Heart right ventricle (tissue), 16 donors: ENCODE measurements around the gene PSEN2. TPM values are rescaled to one million over a fixed set of nuclear protein-coding genes. Genes with fewer than 3 reads are reported as not detected.

ENCODE experiments used
- ATAC-seq, 8 donors: fragments of 200-7000 bp; cut with Tn5 transposase; one replicate each; pipeline ENCODE4 v1.9.1; 2020; ENCODE audit warnings: mild to moderate bottlenecking in 8 of 8, moderate library complexity in 8 of 8, moderate number of reproducible peaks in 1 of 8
- DNase-seq, 2 donors: peaks; one replicate each; pipeline ENCODE4 v3.0.0-alpha.2; 2020
- H3K27ac ChIP-seq, 10 donors: fragments of 200-600 bp; sonication (generic) in 2 of 10; one replicate each; pipeline versions ENCODE4 v1.5.0 to v1.8.0; 2020 to 2022; ENCODE audit warnings: mild to moderate bottlenecking in 3 of 10
- H3K27me3 ChIP-seq, 7 donors: fragments of 200-600 bp; one replicate each; pipeline ENCODE4 v1.8.0; 2021 to 2022; ENCODE audit warnings: mild to moderate bottlenecking in 2 of 7
- H3K36me3 ChIP-seq, 9 donors: fragments of 200-600 bp; sonication (generic) in 1 of 9; one replicate each; pipeline versions ENCODE4 v1.5.0 to v1.8.0; 2020 to 2022; ENCODE audit warnings: mild to moderate bottlenecking in 2 of 9
- H3K4me1 ChIP-seq, 9 donors: fragments of 200-600 bp; sonication (generic) in 1 of 9; one replicate each; pipeline versions ENCODE4 v1.5.0 to v1.8.0; 2020 to 2022; ENCODE audit warnings: mild to moderate bottlenecking in 4 of 9
- H3K4me3 ChIP-seq, 10 donors: fragments of 200-600 bp; sonication (generic) in 2 of 10; one replicate each; pipeline versions ENCODE4 v1.5.0 to v1.8.0; 2020 to 2022; ENCODE audit warnings: mild to moderate bottlenecking in 7 of 10, moderate library complexity in 2 of 10
- H3K9me3 ChIP-seq, 11 donors: fragments of 200-600 bp in 10 of 11; sonication (generic) in 2 of 11; one replicate each; pipeline versions ENCODE4 v1.5.0 to v1.8.0; 2013 to 2022; ENCODE audit warnings: mild to moderate bottlenecking in 2 of 11, control low read depth in 1 of 11, moderate library complexity in 1 of 11
- WGBS, 2 donors: extraction: QIAGEN DNeasy Blood & Tissue Kit; methylation state at CpG; one replicate each; pipeline ENCODE4 v1.1.7; 2013; ENCODE audit warnings: inconsistent platforms in 1 of 2; 5-methylcytosine and 5-hydroxymethylcytosine counted together
- intact Hi-C, 10 donors: fragments of 100-400 bp; cut with DNase I; formaldehyde crosslinking; loops; one replicate each; pipeline versions ENCODE4 v1.11.1 to v1.14.2; 2022
- polyA plus RNA-seq, 2 donors: library from polyadenylated mRNA; stranded (reverse); fragments of 200-250 nt; gene quantifications; one replicate each; pipeline ENCODE4 v1.2.3, GENCODE V29; 2013
- total RNA-seq, 10 donors: library from RNA; stranded (reverse); fragmentation: NEBNext Ultra II Directional in 3 of 10; extraction: Animal tissue kit (Norgen Biotek cat#: 25700) in 3 of 10; gene quantifications; one replicate each; pipeline versions ENCODE4 v1.2.1 to v1.2.4, GENCODE V29; 2021 to 2023
- TF ChIP-seq, protein P1 (sequence below), 9 donors: fragments of 200-600 bp; sonication (generic) in 2 of 9; IDR thresholded peaks; one replicate each; pipeline versions ENCODE4 v1.5.0 to v1.8.0; 2021 to 2022; ENCODE audit warnings: antibody characterized with exemption in 9 of 9, mild to moderate bottlenecking in 5 of 9, moderate library complexity in 1 of 9
- donor health status: Arrhythmogenic right ventricular cardiomyopathy.
- donor health status: ischemic (EF 13 %, LVEDD 7.1; RV severe dilation, severe dysfunction).
- donor health status: healthy with polysubstance abuse.
- donor health status: DM: no; HTN: yes; CAD: no.
- donor health status: DM: no; HTN: no; CAD: no.
- donor health status: ischemic (EF 25% LVEDD 6.9; RV normal size, moderate dysfunction).
- donor health status: ischemic (EF 25% LVEDD 5.7; RV mildly dilated, moderate dysfunction).
- donor health status: healthy.
- donor health status: DM: yes; HTN: yes; CAD: no.
- donor health status: Ischemic cardiomyopathy.
- donor health status: ischemic (EF 35%, LVEDD 5.7; RV mildly dilated, moderate dysfunction).
- donor health status: nonischemic (EF 11% LVEDD 7.7; RV severe dilation, severe dysfunction).
- donor health status: DM: yes; HTN: yes; CAD: no.
- donor health status: PGD.
- donor health status: ischemic (EF 29% LVEDD 5.4; RV normal size, mild dysfunction).
- donor health status: nonischemic (EF 23%, LVEDD 6.1; RV moderate dilation, normal function).

PSEN2 gene
- total and polyA plus RNA-seq, 12 donors = 12.9 to 25.8 (median 19.2) TPM

DNA sequence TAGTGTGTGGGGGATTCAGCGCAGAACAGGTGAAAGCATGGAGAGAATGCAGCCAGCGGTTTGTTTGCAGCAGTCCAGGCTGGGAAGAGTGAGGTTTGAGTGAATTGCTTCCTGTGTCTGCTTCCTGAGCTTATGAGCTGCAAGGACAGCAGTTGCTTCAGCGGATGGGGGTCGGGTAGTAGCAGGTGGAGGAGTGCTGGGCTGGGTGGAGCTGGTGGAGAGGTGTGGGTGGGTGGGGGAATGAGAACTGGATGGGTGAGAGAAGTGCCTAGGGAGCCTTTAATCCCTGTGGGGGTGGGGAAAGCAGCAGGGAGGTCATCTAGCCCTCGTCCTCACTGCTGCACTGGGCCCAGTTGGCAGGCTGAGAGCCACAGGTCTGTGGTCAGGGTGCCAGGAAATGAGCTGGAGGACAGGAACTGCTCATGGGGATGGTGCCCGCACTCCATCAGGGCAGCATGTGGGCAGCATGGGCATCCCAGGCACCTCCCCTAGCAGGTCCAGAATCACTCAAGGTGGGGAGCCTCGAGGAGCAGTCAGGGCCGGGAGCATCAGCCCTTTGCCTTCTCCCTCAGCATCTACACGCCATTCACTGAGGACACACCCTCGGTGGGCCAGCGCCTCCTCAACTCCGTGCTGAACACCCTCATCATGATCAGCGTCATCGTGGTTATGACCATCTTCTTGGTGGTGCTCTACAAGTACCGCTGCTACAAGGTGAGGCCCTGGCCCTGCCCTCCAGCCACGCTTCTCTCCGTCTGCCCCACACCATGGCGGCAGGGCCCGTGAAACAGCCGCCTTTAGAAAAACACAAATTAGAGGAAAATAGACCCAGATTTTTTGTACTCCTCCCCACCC lies 14.8 kb downstream of the PSEN2 start:
- Histone ChIP-seq H3K9me3 (no peaks in the 10 kb centered on the region), H3K27me3 (no peaks in the 10 kb centered on the region), H3K27ac (peak overlapping the region in 3 of 10 donors; percentile 1 to 30 (median 19)), H3K36me3 (peaks cover 0 to 59% (median 5%) of the 10 kb centered on the region in 9 donors), H3K4me3 (no peak overlapping the region), H3K4me1 (peaks cover 11 to 57% (median 51%) of the 10 kb centered on the region in 9 donors)
- ATAC-seq (no peak), DNase-seq (no peak)
- TF ChIP-seq, protein P1, sequence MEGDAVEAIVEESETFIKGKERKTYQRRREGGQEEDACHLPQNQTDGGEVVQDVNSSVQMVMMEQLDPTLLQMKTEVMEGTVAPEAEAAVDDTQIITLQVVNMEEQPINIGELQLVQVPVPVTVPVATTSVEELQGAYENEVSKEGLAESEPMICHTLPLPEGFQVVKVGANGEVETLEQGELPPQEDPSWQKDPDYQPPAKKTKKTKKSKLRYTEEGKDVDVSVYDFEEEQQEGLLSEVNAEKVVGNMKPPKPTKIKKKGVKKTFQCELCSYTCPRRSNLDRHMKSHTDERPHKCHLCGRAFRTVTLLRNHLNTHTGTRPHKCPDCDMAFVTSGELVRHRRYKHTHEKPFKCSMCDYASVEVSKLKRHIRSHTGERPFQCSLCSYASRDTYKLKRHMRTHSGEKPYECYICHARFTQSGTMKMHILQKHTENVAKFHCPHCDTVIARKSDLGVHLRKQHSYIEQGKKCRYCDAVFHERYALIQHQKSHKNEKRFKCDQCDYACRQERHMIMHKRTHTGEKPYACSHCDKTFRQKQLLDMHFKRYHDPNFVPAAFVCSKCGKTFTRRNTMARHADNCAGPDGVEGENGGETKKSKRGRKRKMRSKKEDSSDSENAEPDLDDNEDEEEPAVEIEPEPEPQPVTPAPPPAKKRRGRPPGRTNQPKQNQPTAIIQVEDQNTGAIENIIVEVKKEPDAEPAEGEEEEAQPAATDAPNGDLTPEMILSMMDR (IDR thresholded peaks at IDR 0.05) = no peak
- intact Hi-C loops = no loop called here
- WGBS, 2 donors = 77 to 80% methylated on average over 19 to 20 of the region's 20 CpGs

- Histone ChIP-seq H3K36me3 (peaks cover 0 to 59% (median 7%) of the 10 kb centered on the region in 9 donors), H3K4me1 (peaks cover 11 to 58% (median 51%) of the 10 kb centered on the region in 9 donors), H3K4me3 (peak overlapping the region in 1 of 10 donors; percentile 17), H3K27ac (peak overlapping the region in 3 of 10 donors; percentile 1 to 30 (median 19)), H3K27me3 (no peaks in the 10 kb centered on the region), H3K9me3 (no peaks in the 10 kb centered on the region)
- no peak for DNase-seq
- WGBS, 2 donors = 58 to 67% methylated on average over 9 of the region's 9 CpGs
- TF ChIP-seq, protein P1 (IDR thresholded peaks at IDR 0.05) = no peak
- intact Hi-C loops = no loop called here
- ATAC-seq = peak in 3 of 8 donors; percentile 24 to 76 (median 52)
Measured at GRCh38 chr1:226886122-226886901, 15.9 kb downstream of the PSEN2 start.

DNA sequence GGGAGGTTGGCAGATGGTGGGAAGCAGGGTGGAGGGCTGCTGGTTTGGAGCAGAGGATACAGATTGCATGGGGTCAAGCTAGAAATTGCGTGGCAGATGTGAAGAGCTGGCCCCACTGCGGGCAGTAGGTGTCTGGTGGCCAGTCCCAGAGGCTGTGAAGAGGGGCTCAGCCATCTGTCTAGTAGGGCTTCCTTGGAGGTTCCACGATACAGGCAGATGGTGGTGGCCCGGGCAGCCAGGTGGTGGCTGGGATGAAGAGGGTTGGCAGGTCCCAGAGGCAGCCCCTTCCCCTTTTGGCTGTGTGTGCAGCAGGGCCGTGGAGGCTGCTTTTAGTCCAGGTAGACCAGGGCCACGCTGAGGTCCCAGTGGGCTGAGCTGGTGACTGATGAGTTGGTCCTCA lies 16.6 kb downstream of the PSEN2 start:
- WGBS, 2 donors = 97% methylated on average over 6 of the region's 6 CpGs
- Histone ChIP-seq H3K4me3 (no peak overlapping the region), H3K4me1 (peaks cover 11 to 64% (median 53%) of the 10 kb centered on the region in 9 donors), H3K9me3 (no peaks in the 10 kb centered on the region), H3K27ac (peak overlapping the region in 1 of 10 donors; percentile 19), H3K36me3 (peaks cover 0 to 61% (median 8%) of the 10 kb centered on the region in 9 donors), H3K27me3 (no peaks in the 10 kb centered on the region)
- TF ChIP-seq, protein P1 (IDR thresholded peaks at IDR 0.05) = no peak
- ATAC-seq = no peak
- intact Hi-C loops = no loop called here
- no peak for DNase-seq

DNA sequence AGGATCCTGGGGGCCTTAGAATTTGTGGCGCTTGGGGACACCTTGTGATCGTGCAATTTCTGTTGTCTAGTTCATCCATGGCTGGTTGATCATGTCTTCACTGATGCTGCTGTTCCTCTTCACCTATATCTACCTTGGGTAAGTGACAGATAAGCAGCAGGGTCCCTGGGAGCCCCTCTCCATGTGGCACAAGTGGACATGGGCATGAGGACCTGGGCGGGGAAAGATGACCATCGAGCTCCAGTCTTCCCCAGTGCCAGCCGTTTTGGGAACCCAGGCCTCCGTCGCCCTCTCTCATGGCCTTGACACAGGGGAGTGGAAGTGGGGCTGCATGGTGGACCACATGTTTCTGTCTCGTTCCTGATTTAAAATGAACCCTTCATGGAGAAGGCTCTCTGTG lies 17.6 kb downstream of the PSEN2 start:
- Histone ChIP-seq H3K36me3 (peaks cover 0 to 68% (median 8%) of the 10 kb centered on the region in 9 donors), H3K4me3 (no peak overlapping the region), H3K4me1 (peaks cover 5 to 62% (median 51%) of the 10 kb centered on the region in 9 donors), H3K27ac (no peak overlapping the region), H3K9me3 (no peaks in the 10 kb centered on the region), H3K27me3 (no peaks in the 10 kb centered on the region)
- intact Hi-C loops = no loop called here
- ATAC-seq (no peak), DNase-seq (no peak)
- WGBS, 2 donors = 96 to 98% methylated on average over 8 of the region's 8 CpGs
- TF ChIP-seq, protein P1 (IDR thresholded peaks at IDR 0.05) = no peak
